Measurements from ENCODE around the gene ITGA3.

DNA sequence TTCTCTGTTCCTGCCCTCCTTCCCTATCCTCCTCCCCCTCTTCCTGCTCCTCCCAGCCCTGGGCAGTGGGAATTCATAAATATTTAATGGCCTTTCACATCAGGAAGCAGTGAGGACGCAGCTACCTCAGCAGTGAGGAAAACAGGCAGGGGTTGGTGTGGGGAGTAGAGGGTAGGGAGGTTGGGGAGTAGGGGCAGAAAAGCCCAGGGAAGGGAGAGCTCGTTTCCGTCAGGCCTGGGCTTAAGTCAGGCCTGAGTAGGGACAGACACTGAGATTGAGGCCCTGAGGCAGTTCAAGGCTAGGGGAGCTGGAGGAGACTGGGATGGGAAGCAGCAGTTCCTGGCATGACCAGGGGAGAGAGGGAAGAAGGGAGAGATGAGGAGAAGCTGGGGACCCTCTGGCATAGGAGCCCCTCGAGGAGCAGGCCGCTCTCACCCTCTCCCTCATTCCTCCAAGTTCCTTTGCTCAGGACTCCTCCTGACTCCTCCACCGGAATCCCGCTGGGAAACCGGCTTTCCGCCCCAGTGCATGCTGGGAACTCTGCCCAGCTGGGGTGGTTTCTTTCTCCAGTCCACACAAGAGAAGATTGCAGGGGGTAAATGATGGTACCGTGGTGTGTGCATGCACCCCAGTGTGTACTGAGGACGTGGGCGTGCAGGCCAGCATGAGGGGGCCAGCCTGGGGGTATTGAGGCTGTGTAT, 67.9 kb downstream of the ITGA3 start:
- TF ChIP-seq, protein P1, sequence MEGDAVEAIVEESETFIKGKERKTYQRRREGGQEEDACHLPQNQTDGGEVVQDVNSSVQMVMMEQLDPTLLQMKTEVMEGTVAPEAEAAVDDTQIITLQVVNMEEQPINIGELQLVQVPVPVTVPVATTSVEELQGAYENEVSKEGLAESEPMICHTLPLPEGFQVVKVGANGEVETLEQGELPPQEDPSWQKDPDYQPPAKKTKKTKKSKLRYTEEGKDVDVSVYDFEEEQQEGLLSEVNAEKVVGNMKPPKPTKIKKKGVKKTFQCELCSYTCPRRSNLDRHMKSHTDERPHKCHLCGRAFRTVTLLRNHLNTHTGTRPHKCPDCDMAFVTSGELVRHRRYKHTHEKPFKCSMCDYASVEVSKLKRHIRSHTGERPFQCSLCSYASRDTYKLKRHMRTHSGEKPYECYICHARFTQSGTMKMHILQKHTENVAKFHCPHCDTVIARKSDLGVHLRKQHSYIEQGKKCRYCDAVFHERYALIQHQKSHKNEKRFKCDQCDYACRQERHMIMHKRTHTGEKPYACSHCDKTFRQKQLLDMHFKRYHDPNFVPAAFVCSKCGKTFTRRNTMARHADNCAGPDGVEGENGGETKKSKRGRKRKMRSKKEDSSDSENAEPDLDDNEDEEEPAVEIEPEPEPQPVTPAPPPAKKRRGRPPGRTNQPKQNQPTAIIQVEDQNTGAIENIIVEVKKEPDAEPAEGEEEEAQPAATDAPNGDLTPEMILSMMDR (conservative IDR thresholded peaks at IDR 0.05; ENCODE audit: low read length) = no peak
- no peak for TF ChIP-seq EZH2phosphoT487 (IDR thresholded peaks at IDR 0.05; ENCODE audit: borderline replicate concordance)
